ENCODE data around the gene NCAM1.

The NCAM1 gene

GRCh38 chr11:113105592-113105991, 144.4 kb downstream of the NCAM1 start:
- Histone ChIP-seq H3K9me3 (ENCODE audit: insufficient read depth, low read length) (no peaks in the 10 kb centered on the region), H3K9me2 (replicated peaks; ENCODE audit: insufficient read depth, low read length) (no peaks in the 10 kb centered on the region), H2AFZ (ENCODE audit: low read depth, low read length, severe bottlenecking) (no peak overlapping the region), H3F3A (ENCODE audit: insufficient read depth) (no peaks in the 10 kb centered on the region), H3K36me3 (ENCODE audit: low read length) (no peaks in the 10 kb centered on the region), H3K9ac (ENCODE audit: low read length) (no peak overlapping the region), H3K4me2 (ENCODE audit: low read depth, low read length, poor library complexity, severe bottlenecking) (no peak overlapping the region), H3K27me3 (ENCODE audit: low read length) (no peaks in the 10 kb centered on the region), H3K79me2 (ENCODE audit: insufficient read depth, low read length) (no peaks in the 10 kb centered on the region), H4K20me1 (ENCODE audit: low read depth, low read length) (no peaks in the 10 kb centered on the region), H3K4me3 (ENCODE audit: insufficient read depth, low read length, poor library complexity, severe bottlenecking) (no peak overlapping the region), H3K27ac (ENCODE audit: low read depth, low read length) (no peak overlapping the region)
- TF ChIP-seq EZH2phosphoT487 (conservative IDR thresholded peaks at IDR 0.05; ENCODE audit: low read length) (no peak), CTCF (IDR thresholded peaks at IDR 0.05; ENCODE audit: insufficient read depth, low read length, poor library complexity, severe bottlenecking) (no peak)

- Histone ChIP-seq H3K9me2 (replicated peaks; ENCODE audit: insufficient read depth, low read length) (no peaks in the 10 kb centered on the region), H4K20me1 (ENCODE audit: low read depth, low read length) (no peaks in the 10 kb centered on the region), H3K4me2 (ENCODE audit: low read depth, low read length, poor library complexity, severe bottlenecking) (no peak overlapping the region), H3K4me3 (ENCODE audit: insufficient read depth, low read length, poor library complexity, severe bottlenecking) (no peak overlapping the region), H3K36me3 (ENCODE audit: low read length) (no peaks in the 10 kb centered on the region), H3K79me2 (ENCODE audit: insufficient read depth, low read length) (no peaks in the 10 kb centered on the region), H3F3A (ENCODE audit: insufficient read depth) (no peaks in the 10 kb centered on the region), H3K9me3 (ENCODE audit: insufficient read depth, low read length) (no peaks in the 10 kb centered on the region), H2AFZ (ENCODE audit: low read depth, low read length, severe bottlenecking) (no peak overlapping the region), H3K27ac (ENCODE audit: low read depth, low read length) (no peak overlapping the region), H3K9ac (ENCODE audit: low read length) (no peak overlapping the region), H3K27me3 (ENCODE audit: low read length) (no peaks in the 10 kb centered on the region)
- TF ChIP-seq EZH2phosphoT487 (conservative IDR thresholded peaks at IDR 0.05; ENCODE audit: low read length) (no peak), CTCF (IDR thresholded peaks at IDR 0.05; ENCODE audit: insufficient read depth, low read length, poor library complexity, severe bottlenecking) (no peak)
Observed at GRCh38 chr11:113106507-113106906, 145.3 kb downstream of the NCAM1 start.

GRCh38 chr11:113110046-113110445, 148.8 kb downstream of the NCAM1 start:
- no peak overlapping the region for H3K27ac ChIP-seq (ENCODE audit: low read depth, low read length)

More at GRCh38 chr11:113110046-113110445, 148.8 kb downstream of the NCAM1 start:
- Histone ChIP-seq H2AFZ (ENCODE audit: low read depth, low read length, severe bottlenecking) (no peak overlapping the region), H3K79me2 (ENCODE audit: insufficient read depth, low read length) (no peaks in the 10 kb centered on the region), H4K20me1 (ENCODE audit: low read depth, low read length) (no peaks in the 10 kb centered on the region), H3F3A (ENCODE audit: insufficient read depth) (no peaks in the 10 kb centered on the region), H3K4me2 (ENCODE audit: low read depth, low read length, poor library complexity, severe bottlenecking) (no peak overlapping the region), H3K36me3 (ENCODE audit: low read length) (no peaks in the 10 kb centered on the region), H3K27me3 (ENCODE audit: low read length) (no peaks in the 10 kb centered on the region), H3K9me3 (ENCODE audit: insufficient read depth, low read length) (no peaks in the 10 kb centered on the region), H3K9me2 (replicated peaks; ENCODE audit: insufficient read depth, low read length) (no peaks in the 10 kb centered on the region), H3K4me3 (ENCODE audit: insufficient read depth, low read length, poor library complexity, severe bottlenecking) (no peak overlapping the region), H3K9ac (ENCODE audit: low read length) (no peak overlapping the region)
- TF ChIP-seq CTCF (IDR thresholded peaks at IDR 0.05; ENCODE audit: insufficient read depth, low read length, poor library complexity, severe bottlenecking) = no peak
- TF ChIP-seq EZH2phosphoT487 (conservative IDR thresholded peaks at IDR 0.05; ENCODE audit: low read length) = no peak

Data from SU-DHL-6 (cell line).